DOHH2 (cell line): ENCODE data around the gene CBLL1.

Experiments used
- EZH2phosphoT487 ChIP-seq: fragments of 200-600 bp; sonication (generic); IDR thresholded peaks from 2 replicates; pipeline ENCODE4 v1.6.1; 2017; ENCODE audit warnings: borderline replicate concordance, mild to moderate bottlenecking, antibody characterized with exemption, low read length, moderate library complexity, mixed read lengths
- TF ChIP-seq, protein P1 (sequence below): fragments of 200-600 bp; sonication (generic); IDR thresholded peaks from one replicate; pipeline ENCODE4 v1.5.1; 2014; ENCODE audit warnings: antibody characterized with exemption, mild to moderate bottlenecking, low read depth, low read length; ENCODE audit not compliant: poor library complexity, severe bottlenecking

DNA sequence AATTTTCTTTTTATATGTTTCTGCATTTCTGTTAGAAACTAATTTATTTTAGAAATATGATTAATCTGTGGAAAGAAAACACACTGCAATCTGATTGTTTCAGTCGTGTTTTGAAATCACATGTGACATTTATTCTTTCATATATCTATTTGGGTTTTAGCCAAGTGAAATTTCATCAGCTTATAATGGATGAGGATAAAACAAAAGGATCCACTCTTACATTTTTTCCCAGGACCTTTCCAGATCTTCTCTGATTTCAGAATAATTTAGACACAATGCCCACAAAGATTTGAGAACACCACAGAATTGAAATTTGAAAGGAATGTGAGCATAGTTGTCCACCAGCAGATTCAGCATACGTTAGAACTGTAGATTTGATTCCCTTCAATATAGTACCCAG, 29.1 kb downstream of the CBLL1 start:
- TF ChIP-seq, protein P1, sequence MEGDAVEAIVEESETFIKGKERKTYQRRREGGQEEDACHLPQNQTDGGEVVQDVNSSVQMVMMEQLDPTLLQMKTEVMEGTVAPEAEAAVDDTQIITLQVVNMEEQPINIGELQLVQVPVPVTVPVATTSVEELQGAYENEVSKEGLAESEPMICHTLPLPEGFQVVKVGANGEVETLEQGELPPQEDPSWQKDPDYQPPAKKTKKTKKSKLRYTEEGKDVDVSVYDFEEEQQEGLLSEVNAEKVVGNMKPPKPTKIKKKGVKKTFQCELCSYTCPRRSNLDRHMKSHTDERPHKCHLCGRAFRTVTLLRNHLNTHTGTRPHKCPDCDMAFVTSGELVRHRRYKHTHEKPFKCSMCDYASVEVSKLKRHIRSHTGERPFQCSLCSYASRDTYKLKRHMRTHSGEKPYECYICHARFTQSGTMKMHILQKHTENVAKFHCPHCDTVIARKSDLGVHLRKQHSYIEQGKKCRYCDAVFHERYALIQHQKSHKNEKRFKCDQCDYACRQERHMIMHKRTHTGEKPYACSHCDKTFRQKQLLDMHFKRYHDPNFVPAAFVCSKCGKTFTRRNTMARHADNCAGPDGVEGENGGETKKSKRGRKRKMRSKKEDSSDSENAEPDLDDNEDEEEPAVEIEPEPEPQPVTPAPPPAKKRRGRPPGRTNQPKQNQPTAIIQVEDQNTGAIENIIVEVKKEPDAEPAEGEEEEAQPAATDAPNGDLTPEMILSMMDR = no peak
- no peak for TF ChIP-seq EZH2phosphoT487
